Caco-2 (cell line): ENCODE measurements around the gene AHCYL2. TPM values are rescaled to one million over a fixed set of nuclear protein-coding genes. Genes with fewer than 3 reads are reported as not detected.

Experiments
- BruUV-seq: library from RNA; stranded (reverse); fragments of 400-500 nt; replicated peaks from 2 replicates; lab custom pipeline; 2021; lab: Mats Ljungman, UMichigan
- CTCF ChIA-PET: fragments of 300-600 bp; sonication (Branson Sonifier 250); formaldehyde crosslinking; loops from one replicate; lab custom pipeline; 2022; ENCODE audit warnings: antibody characterized with exemption; lab: Charles Lee
- POLR2A ChIA-PET: fragments of 300-600 bp; sonication (Branson Sonifier 250); formaldehyde crosslinking; loops from one replicate; lab custom pipeline; 2022; ENCODE audit warnings: antibody characterized with exemption; lab: Charles Lee
- DNase-seq, 2 experiments: peaks; one replicate each; pipeline versions ENCODE4 v3.0.0 to v3.0.0-alpha.2; 2020 to 2022
- H3K27me3 ChIP-seq: replicated peaks from 2 replicates; pipeline ENCODE4 v1.6.0; 2011; ENCODE audit warnings: low read length; ENCODE audit not compliant: control insufficient read depth, insufficient read depth
- H3K36me3 ChIP-seq: 2 replicates; pipeline ENCODE4 v1.5.1; 2011; ENCODE audit warnings: low read length; ENCODE audit not compliant: control insufficient read depth, insufficient read depth
- H3K4me1 ChIP-seq: fragments of 250-450 bp; sonication (Bioruptor Pico); 2 replicates; pipeline ENCODE4 v1.5.1; 2020; ENCODE audit warnings: mild to moderate bottlenecking
- H3K4me3 ChIP-seq: 2 replicates; pipeline ENCODE4 v1.5.1; 2011; ENCODE audit warnings: low read depth, mild to moderate bottlenecking, control low read depth, low read length
- H3K9me3 ChIP-seq: fragments of 250-450 bp; sonication (Bioruptor Pico); 2 replicates; pipeline ENCODE4 v1.5.1; 2020; ENCODE audit warnings: mild to moderate bottlenecking, moderate library complexity
- H3K27ac Mint-ChIP-seq: one replicate; pipeline ENCODE4 v1.8.0; 2022; ENCODE audit warnings: mixed read lengths; ENCODE audit not compliant: unreplicated experiment
- H3K27me3 Mint-ChIP-seq: one replicate; pipeline ENCODE4 v1.8.0; 2022; ENCODE audit warnings: mixed read lengths; ENCODE audit not compliant: insufficient read depth, unreplicated experiment
- H3K36me3 Mint-ChIP-seq: one replicate; pipeline ENCODE4 v1.8.0; 2022; ENCODE audit warnings: mild to moderate bottlenecking, mixed read lengths; ENCODE audit not compliant: insufficient read depth, unreplicated experiment
- H3K4me1 Mint-ChIP-seq: one replicate; pipeline ENCODE4 v1.8.0; 2022; ENCODE audit warnings: low read depth, mixed read lengths; ENCODE audit not compliant: unreplicated experiment
- H3K4me3 Mint-ChIP-seq: one replicate; pipeline ENCODE4 v1.8.0; 2022; ENCODE audit warnings: mild to moderate bottlenecking, moderate library complexity, mixed read lengths; ENCODE audit not compliant: unreplicated experiment
- H3K9me3 Mint-ChIP-seq: one replicate; pipeline ENCODE4 v1.8.0; 2022; ENCODE audit warnings: mixed read lengths; ENCODE audit not compliant: unreplicated experiment
- intact Hi-C: fragments of 100-400 bp; cut with micrococcal nuclease; formaldehyde crosslinking; loops from one replicate; pipeline ENCODE4 v1.10.0; 2022; ENCODE audit not compliant: unreplicated experiment
- total RNA-seq: library from RNA; stranded (reverse); gene quantifications from 2 replicates; pipeline ENCODE4 v1.2.3, GENCODE V29; 2022
- TF ChIP-seq, protein P1 (sequence below), 2 experiments: fragments of 200-600 bp in 1 of 2; IDR thresholded peaks; 1 replicate in 1 of 2; 2 replicates in 1 of 2; pipeline versions ENCODE4 v1.5.1 to v1.8.0; 2011 to 2022; ENCODE audit warnings: antibody characterized with exemption in 1 of 2, control low read depth in 1 of 2, inconsistent platforms in 1 of 2, low read depth in 1 of 2, low read length in 1 of 2, mild to moderate bottlenecking in 1 of 2, moderate library complexity in 1 of 2; ENCODE audit not compliant: insufficient read depth in 1 of 2, severe bottlenecking in 1 of 2, unreplicated experiment in 1 of 2

Gene AHCYL2
- total RNA-seq, 1 experiment from 2014 or later, result 15.8 TPM

DNA sequence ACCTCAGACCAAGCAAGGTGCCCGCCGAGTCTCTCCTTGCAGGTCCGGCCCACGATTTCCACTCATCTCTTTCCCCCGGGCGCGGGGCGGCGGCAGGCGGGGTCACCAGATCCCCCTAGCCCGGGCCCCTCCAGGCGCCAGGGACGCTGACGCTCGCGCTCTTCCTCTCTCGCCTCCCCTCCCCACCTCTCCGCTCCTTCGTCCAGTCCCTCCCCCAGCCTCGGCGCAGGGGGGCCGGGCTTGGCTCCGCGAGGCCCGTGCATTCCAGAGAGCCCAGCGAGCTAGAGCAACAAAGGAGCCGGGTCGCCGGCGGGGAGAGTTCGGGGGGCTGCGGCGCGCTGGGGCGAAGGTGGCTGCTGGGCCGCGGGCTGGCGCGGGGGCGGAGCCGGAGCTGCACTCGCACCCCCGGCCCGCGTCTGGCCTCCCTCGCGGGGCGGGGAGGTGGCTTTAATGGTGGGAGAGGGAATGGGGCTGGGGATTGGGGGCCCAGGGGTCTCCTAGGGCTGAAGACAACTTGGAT, 36.4 kb upstream of the AHCYL2 start, which contains the start of gene SMO:
Gene SMO (plus strand): TSS at position 262 of the 520 bp plus-strand sequence. CDS start 519 bp downstream, outside the sequence.
- CTCF ChIA-PET, result interaction anchor here (0.9 to 2.6 kb wide), 2 partner anchors 25 to 36 kb away, joined by 4 to 12 read pairs; partner anchors contain the start of gene AHCYL2
- H3K4me3 ChIP-seq, result peak within 1 kb of the TSS; percentile 85
- intact Hi-C loops, result no loop called here
- Mint-ChIP-seq H3K4me3 (peak within 1 kb of the TSS; percentile 88), H3K9me3 (no peaks in the 10 kb centered on the region), H3K4me1 (peaks cover 21% of the 10 kb centered on the region), H3K27ac (peak within 1 kb of the TSS; percentile 81), H3K27me3 (no peaks in the 10 kb centered on the region), H3K36me3 (peaks cover 12% of the 10 kb centered on the region)
- POLR2A ChIA-PET, result interaction anchor here (0.6 to 1.1 kb wide), 2 partner anchors 12 to 25 kb away, joined by 3 to 4 read pairs; no protein-coding TSS in a partner anchor
- H3K27me3 ChIP-seq, result no peaks in the 10 kb centered on the region
- TF ChIP-seq, protein P1, sequence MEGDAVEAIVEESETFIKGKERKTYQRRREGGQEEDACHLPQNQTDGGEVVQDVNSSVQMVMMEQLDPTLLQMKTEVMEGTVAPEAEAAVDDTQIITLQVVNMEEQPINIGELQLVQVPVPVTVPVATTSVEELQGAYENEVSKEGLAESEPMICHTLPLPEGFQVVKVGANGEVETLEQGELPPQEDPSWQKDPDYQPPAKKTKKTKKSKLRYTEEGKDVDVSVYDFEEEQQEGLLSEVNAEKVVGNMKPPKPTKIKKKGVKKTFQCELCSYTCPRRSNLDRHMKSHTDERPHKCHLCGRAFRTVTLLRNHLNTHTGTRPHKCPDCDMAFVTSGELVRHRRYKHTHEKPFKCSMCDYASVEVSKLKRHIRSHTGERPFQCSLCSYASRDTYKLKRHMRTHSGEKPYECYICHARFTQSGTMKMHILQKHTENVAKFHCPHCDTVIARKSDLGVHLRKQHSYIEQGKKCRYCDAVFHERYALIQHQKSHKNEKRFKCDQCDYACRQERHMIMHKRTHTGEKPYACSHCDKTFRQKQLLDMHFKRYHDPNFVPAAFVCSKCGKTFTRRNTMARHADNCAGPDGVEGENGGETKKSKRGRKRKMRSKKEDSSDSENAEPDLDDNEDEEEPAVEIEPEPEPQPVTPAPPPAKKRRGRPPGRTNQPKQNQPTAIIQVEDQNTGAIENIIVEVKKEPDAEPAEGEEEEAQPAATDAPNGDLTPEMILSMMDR (IDR thresholded peaks at IDR 0.05; ENCODE audit: insufficient read depth in 1 of 2, low read depth in 1 of 2, low read length in 1 of 2, severe bottlenecking in 1 of 2, unreplicated experiment in 1 of 2), result no peak
- peaks cover 24% of the 10 kb centered on the region for H3K4me1 ChIP-seq
- H3K9me3 ChIP-seq, result no peaks in the 10 kb centered on the region
- BruUV-seq, result no TSS peak
- no peaks in the 10 kb centered on the region for H3K36me3 ChIP-seq
- peak; percentile 77 to 80 for DNase-seq

DNA sequence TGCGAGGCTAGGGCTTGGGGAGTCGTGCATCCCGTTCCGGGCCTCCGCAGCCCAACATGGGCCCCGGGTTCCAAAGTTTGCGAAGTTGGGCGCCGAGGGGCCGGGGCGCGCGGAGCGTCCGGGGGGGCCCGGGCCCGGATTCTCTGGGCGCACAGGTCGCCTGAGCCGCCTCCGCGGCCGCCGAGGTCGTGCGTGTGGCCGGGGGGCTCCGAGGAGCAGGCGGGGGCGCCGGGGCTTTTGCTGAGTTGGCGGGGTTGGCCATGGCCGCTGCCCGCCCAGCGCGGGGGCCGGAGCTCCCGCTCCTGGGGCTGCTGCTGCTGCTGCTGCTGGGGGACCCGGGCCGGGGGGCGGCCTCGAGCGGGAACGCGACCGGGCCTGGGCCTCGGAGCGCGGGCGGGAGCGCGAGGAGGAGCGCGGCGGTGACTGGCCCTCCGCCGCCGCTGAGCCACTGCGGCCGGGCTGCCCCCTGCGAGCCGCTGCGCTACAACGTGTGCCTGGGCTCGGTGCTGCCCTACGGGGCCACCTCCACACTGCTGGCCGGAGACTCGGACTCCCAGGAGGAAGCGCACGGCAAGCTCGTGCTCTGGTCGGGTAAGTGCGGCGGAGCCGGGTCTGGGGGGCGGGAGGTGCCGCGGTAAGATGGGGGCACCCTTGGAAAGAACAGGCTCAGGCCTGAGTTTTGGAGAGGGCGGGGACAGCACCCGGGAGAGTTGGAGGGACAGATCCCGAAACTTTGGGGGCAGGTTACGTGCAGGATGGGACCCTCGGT, 35.8 kb upstream of the AHCYL2 start:
- Histone ChIP-seq H3K36me3 (no peaks in the 10 kb centered on the region), H3K4me1 (peaks cover 24% of the 10 kb centered on the region), H3K4me3 (peak overlapping the region; percentile 85), H3K27me3 (no peaks in the 10 kb centered on the region), H3K9me3 (no peaks in the 10 kb centered on the region)
- H3K4me3 Mint-ChIP-seq, result peak overlapping the region; percentile 88
- DNase-seq, result peak in 1 of 2 experiments; percentile 44
- intact Hi-C loops, result no loop called here
- ChIA-PET POLR2A (interaction anchor here (1.1 kb wide), 1 partner anchor 11 kb away, joined by 3 read pairs; no protein-coding TSS in a partner anchor), CTCF (interaction anchor here (0.9 to 2.6 kb wide), 2 partner anchors 25 to 36 kb away, joined by 4 to 12 read pairs; partner anchors contain the start of gene AHCYL2)
- TF ChIP-seq, protein P1 (IDR thresholded peaks at IDR 0.05; ENCODE audit: insufficient read depth in 1 of 2, low read depth in 1 of 2, low read length in 1 of 2, severe bottlenecking in 1 of 2, unreplicated experiment in 1 of 2), result no peak
- H3K9me3 Mint-ChIP-seq, result no peaks in the 10 kb centered on the region
- no peaks in the 10 kb centered on the region for H3K27me3 Mint-ChIP-seq
- H3K27ac Mint-ChIP-seq, result peak overlapping the region; percentile 81
- H3K36me3 Mint-ChIP-seq, result peaks cover 12% of the 10 kb centered on the region
- peaks cover 21% of the 10 kb centered on the region for H3K4me1 Mint-ChIP-seq
- no TSS peak for BruUV-seq

- peak overlapping the region; percentile 88 for H3K4me3 Mint-ChIP-seq
- no peaks in the 10 kb centered on the region for H3K27me3 ChIP-seq
- H3K9me3 Mint-ChIP-seq, result no peaks in the 10 kb centered on the region
- peaks cover 24% of the 10 kb centered on the region for H3K4me1 ChIP-seq
- intact Hi-C loops, result no loop called here
- H3K27ac Mint-ChIP-seq, result peak overlapping the region; percentile 39
- DNase-seq, result no peak
- H3K36me3 ChIP-seq, result no peaks in the 10 kb centered on the region
- POLR2A ChIA-PET, result no interaction called here
- H3K9me3 ChIP-seq, result no peaks in the 10 kb centered on the region
- H3K4me1 Mint-ChIP-seq, result peaks cover 21% of the 10 kb centered on the region
- peaks cover 12% of the 10 kb centered on the region for H3K36me3 Mint-ChIP-seq
- no TSS peak for BruUV-seq
- TF ChIP-seq, protein P1 (IDR thresholded peaks at IDR 0.05; ENCODE audit: insufficient read depth in 1 of 2, low read depth in 1 of 2, low read length in 1 of 2, severe bottlenecking in 1 of 2, unreplicated experiment in 1 of 2), result no peak
- peak overlapping the region; percentile 85 for H3K4me3 ChIP-seq
- CTCF ChIA-PET, result interaction anchor here (1.6 to 2.6 kb wide), 2 partner anchors 26 kb away, joined by 4 to 12 read pairs; no protein-coding TSS in a partner anchor
- no peaks in the 10 kb centered on the region for H3K27me3 Mint-ChIP-seq
Measured at GRCh38 chr7:129189661-129190310, 35.0 kb upstream of the AHCYL2 start.
